COLO668 (cell line): ENCODE measurements around the gene IFNA6.
"Not testable (repeated sequence)": the region's sequence is repeated elsewhere in the genome, so short reads cannot be mapped to it uniquely, and the experiment has no call there.

Experiments
- DNase-seq: peaks from one replicate; lab custom pipeline; 2025; ENCODE audit not compliant: unreplicated experiment; lab: John Stamatoyannopoulos, UW

The IFNA6 gene

GRCh38 chr9:21350787-21351186 lies at the start of gene IFNA6:
TSS of gene IFNA6 (minus strand) at chr9:21350887. CDS start at chr9:21350887, 0 bp downstream.
- no peak for DNase-seq

GRCh38 chr9:21399956-21400355 lies 49.3 kb upstream of the IFNA6 start:
- no peak for DNase-seq

- no peak for DNase-seq
Measured at GRCh38 chr9:21398955-21399489, 48.3 kb upstream of the IFNA6 start.

GRCh38 chr9:21395778-21396717 lies 45.4 kb upstream of the IFNA6 start:
- DNase-seq, result peak; percentile 50

- DNase-seq, result no peak
Measured at GRCh38 chr9:21392270-21392669, 41.6 kb upstream of the IFNA6 start.

GRCh38 chr9:21385131-21385670 lies 34.5 kb upstream of the IFNA6 start, which contains the start of gene IFNA2:
TSS of gene IFNA2 (minus strand) at chr9:21385398. CDS start at chr9:21385329, 69 bp downstream.
- DNase-seq, result no peak

- no peak for DNase-seq
Measured at GRCh38 chr9:21383627-21384026, 32.9 kb upstream of the IFNA6 start.

GRCh38 chr9:21381448-21382339 lies 31.0 kb upstream of the IFNA6 start:
- peak; percentile 25 for DNase-seq

- not testable (repeated sequence) for DNase-seq
Measured at GRCh38 chr9:21371467-21371866, 20.8 kb upstream of the IFNA6 start.

- DNase-seq, result no peak
Measured at GRCh38 chr9:21367957-21368356, 17.3 kb upstream of the IFNA6 start, which contains the start of gene IFNA13. TSS of gene IFNA13 (minus strand) at chr9:21368057. CDS start at chr9:21368010, 47 bp downstream.

- not testable (repeated sequence) for DNase-seq
Measured at GRCh38 chr9:21367169-21367568, 16.5 kb upstream of the IFNA6 start.

- DNase-seq, result no peak
Measured at GRCh38 chr9:21362287-21362686, 11.6 kb upstream of the IFNA6 start.

- no peak for DNase-seq
Measured at GRCh38 chr9:21357479-21358460, 7.1 kb upstream of the IFNA6 start.

- no peak for DNase-seq
Measured at GRCh38 chr9:21348430-21348970, 2.2 kb downstream of the IFNA6 start.

GRCh38 chr9:21340735-21341134 lies 10.0 kb downstream of the IFNA6 start:
- DNase-seq, result no peak

GRCh38 chr9:21336457-21336856 lies 14.2 kb downstream of the IFNA6 start:
- DNase-seq, result no peak

GRCh38 chr9:21334701-21335632 lies 15.7 kb downstream of the IFNA6 start, which contains the start of gene KLHL9:
TSS of gene KLHL9 (minus strand) at chr9:21335404. CDS start at chr9:21334859, 545 bp downstream.
- peak; percentile 92 for DNase-seq

GRCh38 chr9:21333226-21333625 lies 17.5 kb downstream of the IFNA6 start:
- DNase-seq, result no peak
